H9 (cell line): ENCODE data around the gene MRM2. TPM values are rescaled to one million over a fixed set of nuclear protein-coding genes. Genes with fewer than 3 reads are reported as not detected.

ENCODE experiments used
- DNase-seq: peaks from one replicate; pipeline ENCODE4 v3.0.0-alpha.2; 2017
- H2AFZ ChIP-seq: one replicate; pipeline ENCODE4 v1.6.1; 2013; ENCODE audit warnings: mild to moderate bottlenecking, low read length, control low read depth, moderate library complexity
- H2AK5ac ChIP-seq: 2 replicates; pipeline ENCODE4 v1.6.1; 2013; ENCODE audit warnings: low read length, control low read depth, mixed read lengths; ENCODE audit not compliant: insufficient read length
- H2BK120ac ChIP-seq: one replicate; pipeline ENCODE4 v1.6.1; 2013; ENCODE audit warnings: low read depth, mild to moderate bottlenecking, low read length, control low read depth, inconsistent platforms; ENCODE audit not compliant: poor library complexity, severe bottlenecking
- H2BK12ac ChIP-seq: 2 replicates; pipeline ENCODE4 v1.6.1; 2013; ENCODE audit warnings: low read length, control low read depth, mixed read lengths, low read depth; ENCODE audit not compliant: insufficient read length
- H2BK15ac ChIP-seq: 2 replicates; pipeline ENCODE4 v1.6.1; 2013; ENCODE audit warnings: low read depth, low read length, control low read depth
- H2BK20ac ChIP-seq: one replicate; pipeline ENCODE4 v1.6.1; 2013; ENCODE audit warnings: low read depth, mild to moderate bottlenecking, low read length, control low read depth, inconsistent platforms; ENCODE audit not compliant: poor library complexity, severe bottlenecking
- H2BK5ac ChIP-seq: 2 replicates; pipeline ENCODE4 v1.6.1; 2013; ENCODE audit warnings: low read length, control low read depth, mixed read lengths; ENCODE audit not compliant: insufficient read length
- H3K14ac ChIP-seq: 2 replicates; pipeline ENCODE4 v1.6.1; 2013; ENCODE audit warnings: low read length, control low read depth; ENCODE audit not compliant: insufficient read depth
- H3K18ac ChIP-seq: 2 replicates; pipeline ENCODE4 v1.6.1; 2013; ENCODE audit warnings: low read depth, mild to moderate bottlenecking, mixed read lengths, low read length, control low read depth; ENCODE audit not compliant: insufficient read length
- H3K23ac ChIP-seq: 2 replicates; pipeline ENCODE4 v1.6.1; 2013; ENCODE audit warnings: low read length, control low read depth, mixed read lengths, low read depth; ENCODE audit not compliant: insufficient read length
- H3K23me2 ChIP-seq: 2 replicates; pipeline ENCODE4 v1.6.1; 2013; ENCODE audit warnings: low read depth, mild to moderate bottlenecking, mixed read lengths, low read length, control low read depth; ENCODE audit not compliant: insufficient read length, poor library complexity, severe bottlenecking
- H3K27ac ChIP-seq: 2 replicates; pipeline ENCODE4 v1.5.1; 2013; ENCODE audit warnings: low read length, control low read depth, mixed read lengths, low read depth; ENCODE audit not compliant: insufficient read length
- H3K27me3 ChIP-seq: 2 replicates; pipeline ENCODE4 v1.6.1; 2013; ENCODE audit warnings: low read length, control low read depth, inconsistent platforms; ENCODE audit not compliant: insufficient read depth
- H3K4ac ChIP-seq: 2 replicates; pipeline ENCODE4 v1.6.1; 2013; ENCODE audit warnings: low read depth, mild to moderate bottlenecking, control low read depth, inconsistent platforms, low read length, moderate library complexity
- H3K4me1 ChIP-seq: 2 replicates; pipeline ENCODE4 v1.6.1; 2013; ENCODE audit warnings: low read length, control low read depth, inconsistent platforms; ENCODE audit not compliant: insufficient read depth
- H3K4me2 ChIP-seq: 2 replicates; pipeline ENCODE4 v1.6.1; 2013; ENCODE audit warnings: low read length, control low read depth, mixed read lengths; ENCODE audit not compliant: insufficient read length, insufficient read depth
- H3K56ac ChIP-seq: 2 replicates; pipeline ENCODE4 v1.6.1; 2013; ENCODE audit warnings: low read depth, mild to moderate bottlenecking, mixed read lengths, low read length, control low read depth; ENCODE audit not compliant: insufficient read length
- H3K79me1 ChIP-seq: 2 replicates; pipeline ENCODE4 v1.6.1; 2013; ENCODE audit warnings: low read depth, mild to moderate bottlenecking, moderate library complexity, low read length, control low read depth, inconsistent platforms; ENCODE audit not compliant: insufficient read depth, poor library complexity, severe bottlenecking
- H3K79me2 ChIP-seq: 2 replicates; pipeline ENCODE4 v1.6.1; 2013; ENCODE audit warnings: low read length, control low read depth, inconsistent platforms; ENCODE audit not compliant: insufficient read depth
- H3K9ac ChIP-seq: 2 replicates; pipeline ENCODE4 v1.6.1; 2013; ENCODE audit warnings: low read length, control low read depth, mixed read lengths; ENCODE audit not compliant: insufficient read length; ENCODE audit errors: extremely low read depth
- H3K9me3 ChIP-seq: one replicate; pipeline ENCODE4 v1.6.1; 2013; ENCODE audit warnings: low read depth, low read length, inconsistent platforms; ENCODE audit not compliant: control insufficient read depth
- H3T11ph ChIP-seq: one replicate; pipeline ENCODE4 v1.6.1; 2013; ENCODE audit warnings: mild to moderate bottlenecking, low read length, control low read depth, inconsistent platforms
- H4K20me1 ChIP-seq: one replicate; pipeline ENCODE4 v1.6.1; 2013; ENCODE audit not compliant: control insufficient read depth, insufficient read length, insufficient read depth
- H4K5ac ChIP-seq: 2 replicates; pipeline ENCODE4 v1.6.1; 2013; ENCODE audit warnings: low read depth, mild to moderate bottlenecking, mixed read lengths, low read length, control low read depth; ENCODE audit not compliant: insufficient read length
- H4K8ac ChIP-seq: replicated peaks from 2 replicates; pipeline ENCODE4 v1.6.1; 2013; ENCODE audit warnings: low read length, control low read depth, mixed read lengths, low read depth; ENCODE audit not compliant: insufficient read length
- H4K91ac ChIP-seq: 2 replicates; pipeline ENCODE4 v1.6.1; 2013; ENCODE audit warnings: low read depth, mild to moderate bottlenecking, moderate library complexity, mixed read lengths, low read length, control low read depth; ENCODE audit not compliant: insufficient read length
- H3K27ac Mint-ChIP-seq, 3 experiments: 2 replicates in 2 of 3; 3 replicates in 1 of 3; pipeline ENCODE4 v1.8.0; 2020 to 2021; ENCODE audit warnings: mixed read lengths in 3 of 3, mild to moderate bottlenecking in 1 of 3, moderate library complexity in 1 of 3
- H3K27me3 Mint-ChIP-seq: 2 replicates; pipeline ENCODE4 v1.8.0; 2021; ENCODE audit warnings: low read depth, mild to moderate bottlenecking, moderate library complexity, mixed read lengths
- H3K36me3 Mint-ChIP-seq, 3 experiments: 2 replicates in 2 of 3; 3 replicates in 1 of 3; pipeline ENCODE4 v1.8.0; 2020 to 2021; ENCODE audit warnings: low read depth in 3 of 3, mixed read lengths in 3 of 3; ENCODE audit not compliant: insufficient read depth in 1 of 3
- H3K4me1 Mint-ChIP-seq, 2 experiments: 2 replicates each; pipeline ENCODE4 v1.8.0; 2020; ENCODE audit warnings: mixed read lengths in 2 of 2
- H3K4me3 Mint-ChIP-seq, 2 experiments: 2 replicates in 1 of 2; 3 replicates in 1 of 2; pipeline ENCODE4 v1.8.0; 2020 to 2021; ENCODE audit warnings: mild to moderate bottlenecking in 2 of 2, mixed read lengths in 2 of 2, moderate library complexity in 1 of 2
- H3K9me3 Mint-ChIP-seq, 2 experiments: 2 replicates in 1 of 2; 3 replicates in 1 of 2; pipeline ENCODE4 v1.8.0; 2020; ENCODE audit warnings: mild to moderate bottlenecking in 2 of 2, mixed read lengths in 2 of 2, moderate library complexity in 1 of 2
- CTCF ChIP-seq: fragments of 200-600 bp; sonication (generic); conservative IDR thresholded peaks from 3 replicates; pipeline ENCODE4 v1.8.0; 2021; ENCODE audit warnings: antibody characterized with exemption, mild to moderate bottlenecking
- WGBS: extraction: QIAGEN DNeasy Blood & Tissue Kit; methylation state at CpG from one replicate; pipeline ENCODE4 v1.1.7; 2013; ENCODE audit warnings: missing lambda C conversion rate, low lambda C conversion rate, mixed read lengths; ENCODE audit not compliant: insufficient read length; ENCODE audit errors: extremely low coverage; 5-methylcytosine and 5-hydroxymethylcytosine counted together
- total RNA-seq: library from RNA; stranded (reverse); gene quantifications from 2 replicates; pipeline ENCODE4 v1.2.1, GENCODE V29; 2021

MRM2 gene
- total RNA-seq, 1 experiment from 2014 or later: 59.0 TPM

- H3K27ac Mint-ChIP-seq: peak overlapping the region; percentile 23 to 53 (median 27); a peak in 2 of 7 replicates
Observed at GRCh38 chr7:2210551-2211258, 31.3 kb downstream of the MRM2 start.

More at GRCh38 chr7:2210551-2211258, 31.3 kb downstream of the MRM2 start:
- Histone ChIP-seq H2BK5ac (no peak overlapping the region), H4K91ac (no peak overlapping the region), H2BK12ac (no peak overlapping the region), H3K18ac (no peak overlapping the region), H4K5ac (no peak overlapping the region), H3K23me2 (no peaks in the 10 kb centered on the region), H3K79me1 (no peaks in the 10 kb centered on the region), H3K27ac (no peak overlapping the region), H3K23ac (no peak overlapping the region), H2BK20ac (no peak overlapping the region), H3K56ac (no peak overlapping the region), H2AFZ (no peak overlapping the region), H2AK5ac (no peak overlapping the region), H3K4me2 (no peak overlapping the region), H3K27me3 (no peaks in the 10 kb centered on the region), H3K9ac (no peak overlapping the region), H3T11ph (no peak overlapping the region), H3K14ac (no peak overlapping the region), H3K4ac (no peak overlapping the region), H4K20me1 (no peaks in the 10 kb centered on the region), H4K8ac (no peak overlapping the region), H3K4me1 (no peaks in the 10 kb centered on the region), H2BK15ac (no peak overlapping the region), H2BK120ac (no peak overlapping the region), H3K9me3 (no peaks in the 10 kb centered on the region), H3K79me2 (no peaks in the 10 kb centered on the region)
- H3K4me3 Mint-ChIP-seq: no peak overlapping the region
- peaks cover 46 to 79% (median 78%) of the 10 kb centered on the region in 3 experiments for H3K36me3 Mint-ChIP-seq
- no peaks in the 10 kb centered on the region for H3K4me1 Mint-ChIP-seq
- DNase-seq: no peak
- H3K9me3 Mint-ChIP-seq: peaks cover 1 to 3% of the 10 kb centered on the region in 2 experiments; a peak in 3 of 5 replicates
- no CpG with 5 or more reads among the region's 30 CpGs for WGBS
- no peaks in the 10 kb centered on the region for H3K27me3 Mint-ChIP-seq
- TF ChIP-seq CTCF: no peak
